Central memory CD8-positive, alpha-beta T cell (primary cell): ENCODE data around the gene CDC37.

ENCODE experiments used
- ATAC-seq: fragments of 150-1000 bp; cut with Tn5 transposase; replicated peaks from 2 replicates; pipeline ENCODE4 v1.10.0; 2022; ENCODE audit warnings: mild to moderate bottlenecking, moderate FRiP score, moderate number of reproducible peaks; ENCODE audit not compliant: poor library complexity, severe bottlenecking; ENCODE audit errors: extremely low read depth
- DNase-seq, 2 donors: peaks; one replicate each; pipeline ENCODE4 v3.0.0; 2021; ENCODE audit warnings: low spot score in 2 of 2
- H3K27ac Mint-ChIP-seq: one replicate; pipeline ENCODE4 v1.8.0; 2022; ENCODE audit warnings: low read depth, mild to moderate bottlenecking, moderate library complexity, mixed read lengths
- H3K27me3 Mint-ChIP-seq: one replicate; pipeline ENCODE4 v1.8.0; 2022; ENCODE audit warnings: mixed read lengths
- H3K36me3 Mint-ChIP-seq: one replicate; pipeline ENCODE4 v1.8.0; 2022; ENCODE audit warnings: mild to moderate bottlenecking, moderate library complexity, mixed read lengths; ENCODE audit not compliant: insufficient read depth
- H3K4me1 Mint-ChIP-seq: one replicate; pipeline ENCODE4 v1.8.0; 2022; ENCODE audit warnings: mixed read lengths
- H3K4me3 Mint-ChIP-seq: one replicate; pipeline ENCODE4 v1.8.0; 2022; ENCODE audit warnings: mild to moderate bottlenecking, moderate library complexity, mixed read lengths
- H3K9me3 Mint-ChIP-seq: one replicate; pipeline ENCODE4 v1.8.0; 2022; ENCODE audit warnings: mixed read lengths

CDC37 gene

GRCh38 chr19:10403137-10404021 lies at the start of gene CDC37:
Gene CDC37, minus strand, starts transcription at chr19:10403542. Its CDS starts 63 bp downstream, at chr19:10403479.
- DNase-seq: peak; percentile 97 to 99
- H3K36me3 Mint-ChIP-seq: peaks cover 25% of the 10 kb centered on the region
- H3K4me1 Mint-ChIP-seq: peaks cover 77% of the 10 kb centered on the region
- no peaks in the 10 kb centered on the region for H3K27me3 Mint-ChIP-seq
- peak within 1 kb of the TSS; percentile 97 for H3K4me3 Mint-ChIP-seq
- H3K9me3 Mint-ChIP-seq: no peaks in the 10 kb centered on the region
- peak within 1 kb of the TSS; percentile 99 for H3K27ac Mint-ChIP-seq
- ATAC-seq: peak; percentile 81

GRCh38 chr19:10450853-10451609 lies 47.7 kb upstream of the CDC37 start:
- peaks cover 9% of the 10 kb centered on the region for H3K36me3 Mint-ChIP-seq
- no peaks in the 10 kb centered on the region for H3K27me3 Mint-ChIP-seq
- no peak for DNase-seq
- H3K9me3 Mint-ChIP-seq: no peaks in the 10 kb centered on the region
- H3K27ac Mint-ChIP-seq: no peak overlapping the region
- no peak overlapping the region for H3K4me3 Mint-ChIP-seq
- peaks cover 6% of the 10 kb centered on the region for H3K4me1 Mint-ChIP-seq
- no peak for ATAC-seq

DNA sequence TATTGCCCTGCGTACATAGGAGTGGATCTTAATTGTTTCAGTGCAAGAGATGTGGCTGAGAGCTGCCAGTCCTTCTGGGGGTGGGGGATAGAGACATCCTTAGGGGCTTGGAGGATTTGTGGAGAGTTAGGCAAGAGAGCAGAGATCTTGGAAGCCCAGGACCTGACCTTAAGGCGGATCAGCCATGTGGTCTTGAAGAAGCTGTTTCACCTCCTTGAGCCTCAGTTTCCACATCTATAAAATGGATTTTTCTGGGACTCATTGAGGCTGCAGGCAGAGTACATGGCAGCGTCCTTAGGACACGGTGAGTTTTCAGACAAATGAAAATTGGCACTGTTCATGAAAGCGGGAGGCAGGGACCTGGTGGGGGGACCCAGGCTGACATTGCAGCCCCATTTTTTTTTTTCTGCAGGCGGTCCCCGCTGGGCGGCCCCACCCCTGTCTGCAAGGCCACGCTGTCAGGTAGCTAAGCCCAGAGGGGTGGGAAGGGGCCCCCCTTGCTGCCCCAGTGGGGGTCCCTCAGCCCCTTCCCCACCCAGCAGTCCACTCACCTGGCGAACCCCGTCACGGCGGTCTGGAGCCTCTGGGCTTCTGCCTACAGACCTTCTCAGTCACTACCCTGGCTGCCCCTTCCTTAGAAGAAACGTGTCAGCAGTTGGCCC lies 47.0 kb upstream of the CDC37 start:
- peaks cover 6% of the 10 kb centered on the region for H3K4me1 Mint-ChIP-seq
- no peaks in the 10 kb centered on the region for H3K9me3 Mint-ChIP-seq
- H3K4me3 Mint-ChIP-seq: no peak overlapping the region
- DNase-seq: no peak
- no peak for ATAC-seq
- H3K36me3 Mint-ChIP-seq: peaks cover 9% of the 10 kb centered on the region
- H3K27me3 Mint-ChIP-seq: no peaks in the 10 kb centered on the region
- H3K27ac Mint-ChIP-seq: no peak overlapping the region

DNA sequence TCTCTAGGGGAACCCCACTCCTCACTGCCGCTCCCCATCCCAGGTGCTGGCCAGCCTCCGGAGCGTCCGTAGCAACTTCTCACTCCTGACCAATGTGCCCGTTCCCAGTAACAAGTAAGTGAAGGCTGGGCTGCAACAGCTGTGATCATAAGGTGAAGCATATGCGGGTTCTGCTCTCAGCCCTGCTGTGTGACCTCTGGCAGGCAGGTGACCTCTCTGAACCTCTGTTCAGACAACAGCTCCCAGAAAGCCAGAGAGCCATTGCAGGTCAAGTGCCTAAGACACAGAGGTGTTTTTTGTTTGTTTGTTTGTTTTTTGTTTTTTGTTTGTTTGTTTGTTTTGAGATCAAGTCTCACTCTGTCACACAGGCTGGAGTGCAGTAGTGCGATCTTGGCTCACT lies 45.7 kb upstream of the CDC37 start:
- Mint-ChIP-seq H3K36me3 (peaks cover 13% of the 10 kb centered on the region), H3K27ac (no peak overlapping the region), H3K4me3 (no peak overlapping the region), H3K9me3 (no peaks in the 10 kb centered on the region), H3K27me3 (no peaks in the 10 kb centered on the region), H3K4me1 (peaks cover 6% of the 10 kb centered on the region)
- ATAC-seq: no peak
- DNase-seq: no peak

DNA sequence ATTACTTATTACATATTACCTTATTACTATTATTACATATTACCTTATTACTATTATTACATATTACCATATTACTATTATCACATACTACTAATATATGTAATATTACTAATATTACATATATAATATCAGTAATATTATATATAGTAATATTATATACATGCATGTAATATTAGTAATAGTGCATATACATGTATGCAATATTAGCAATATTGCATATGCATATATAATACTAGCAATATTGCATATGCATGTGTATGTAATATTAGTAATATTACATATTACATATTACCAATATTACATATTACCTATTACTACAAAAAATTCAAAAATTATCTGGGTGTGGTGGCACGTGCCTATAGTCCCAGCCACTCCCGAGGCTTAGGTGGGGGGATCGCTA lies 39.4 kb upstream of the CDC37 start:
- ATAC-seq (no peak), DNase-seq (no peak)
- H3K9me3 Mint-ChIP-seq: no peaks in the 10 kb centered on the region
- no peaks in the 10 kb centered on the region for H3K27me3 Mint-ChIP-seq
- H3K27ac Mint-ChIP-seq: no peak overlapping the region
- H3K4me1 Mint-ChIP-seq: no peaks in the 10 kb centered on the region
- peaks cover 10% of the 10 kb centered on the region for H3K36me3 Mint-ChIP-seq
- H3K4me3 Mint-ChIP-seq: no peak overlapping the region

- Mint-ChIP-seq H3K27me3 (no peaks in the 10 kb centered on the region), H3K4me1 (no peaks in the 10 kb centered on the region), H3K9me3 (no peaks in the 10 kb centered on the region), H3K4me3 (no peak overlapping the region), H3K36me3 (peaks cover 8% of the 10 kb centered on the region), H3K27ac (no peak overlapping the region)
- ATAC-seq (no peak), DNase-seq (no peak)
Measured at GRCh38 chr19:10439588-10439987, 36.2 kb upstream of the CDC37 start.

- H3K27me3 Mint-ChIP-seq: peaks cover 5% of the 10 kb centered on the region
- DNase-seq (no peak), ATAC-seq (no peak)
- peaks cover 29% of the 10 kb centered on the region for H3K36me3 Mint-ChIP-seq
- peak overlapping the region; percentile 86 for H3K4me3 Mint-ChIP-seq
- peaks cover 3% of the 10 kb centered on the region for H3K9me3 Mint-ChIP-seq
- peak overlapping the region; percentile 47 for H3K27ac Mint-ChIP-seq
- peaks cover 43% of the 10 kb centered on the region for H3K4me1 Mint-ChIP-seq
Measured at GRCh38 chr19:10433131-10433536, 29.8 kb upstream of the CDC37 start.

DNA sequence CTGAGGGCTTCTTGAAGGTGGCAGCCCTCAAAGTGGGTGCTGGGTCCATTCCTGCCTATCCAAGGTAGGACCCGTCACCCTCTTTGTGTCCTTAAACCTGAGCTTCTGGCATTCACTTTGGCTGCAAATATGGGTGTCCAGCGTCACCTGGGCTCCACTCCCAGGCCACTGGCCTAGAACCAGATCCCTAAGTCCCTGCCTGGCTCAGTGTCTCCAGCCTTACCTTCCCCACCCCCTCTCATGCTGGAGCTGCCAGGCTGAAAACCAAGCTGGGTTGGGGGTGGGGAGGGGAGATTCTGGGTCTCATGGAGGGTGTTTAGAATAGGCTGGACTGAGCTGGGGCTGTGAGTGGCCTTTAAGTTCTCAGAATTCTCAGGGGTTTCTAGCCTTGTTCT lies 29.4 kb upstream of the CDC37 start:
- H3K4me3 Mint-ChIP-seq: peak overlapping the region; percentile 86
- H3K4me1 Mint-ChIP-seq: peaks cover 46% of the 10 kb centered on the region
- H3K27me3 Mint-ChIP-seq: peaks cover 9% of the 10 kb centered on the region
- H3K9me3 Mint-ChIP-seq: peaks cover 6% of the 10 kb centered on the region
- H3K27ac Mint-ChIP-seq: peak overlapping the region; percentile 47
- peaks cover 32% of the 10 kb centered on the region for H3K36me3 Mint-ChIP-seq
- ATAC-seq (no peak), DNase-seq (no peak)

- peak overlapping the region; percentile 99 for H3K27ac Mint-ChIP-seq
- H3K27me3 Mint-ChIP-seq: peaks cover 10% of the 10 kb centered on the region
- peaks cover 52% of the 10 kb centered on the region for H3K4me1 Mint-ChIP-seq
- peak; percentile 48 to 57 for DNase-seq
- peak; percentile 25 for ATAC-seq
- H3K36me3 Mint-ChIP-seq: peaks cover 35% of the 10 kb centered on the region
- H3K9me3 Mint-ChIP-seq: peaks cover 6% of the 10 kb centered on the region
- peak overlapping the region; percentile 86 for H3K4me3 Mint-ChIP-seq
Measured at GRCh38 chr19:10431943-10432735, 28.8 kb upstream of the CDC37 start.

- Mint-ChIP-seq H3K36me3 (peaks cover 36% of the 10 kb centered on the region), H3K27ac (peak overlapping the region; percentile 99), H3K4me3 (peak overlapping the region; percentile 86), H3K27me3 (peaks cover 10% of the 10 kb centered on the region), H3K9me3 (peaks cover 6% of the 10 kb centered on the region), H3K4me1 (peaks cover 55% of the 10 kb centered on the region)
- DNase-seq (peak in 1 of 2 donors; percentile 52), ATAC-seq (peak; percentile 10)
Measured at GRCh38 chr19:10431254-10431942, 28.1 kb upstream of the CDC37 start.

GRCh38 chr19:10430505-10431253 lies 27.3 kb upstream of the CDC37 start:
- Mint-ChIP-seq H3K36me3 (peaks cover 36% of the 10 kb centered on the region), H3K4me1 (peaks cover 55% of the 10 kb centered on the region), H3K9me3 (peaks cover 6% of the 10 kb centered on the region), H3K27me3 (peaks cover 10% of the 10 kb centered on the region), H3K27ac (peak overlapping the region; percentile 99), H3K4me3 (peak overlapping the region; percentile 86)
- DNase-seq (no peak), ATAC-seq (no peak)
